Gastrocnemius medialis (tissue), 4 donors: ENCODE measurements around the gene RSF1. TPM values are rescaled to one million over a fixed set of nuclear protein-coding genes. Genes with fewer than 3 reads are reported as not detected.

Source experiments
- ATAC-seq, 2 donors: fragments of 150-250 bp; one replicate each; pipeline ENCODE4 v1.9.1; 2016
- DNase-seq, 2 donors: peaks; one replicate each; pipeline ENCODE4 v3.0.0-alpha.2; 2019
- H3K27ac ChIP-seq, 4 donors: fragments of 200-600 bp; sonication (generic); 1 replicate in 1 of 4; 2 replicates in 3 of 4; pipeline ENCODE4 v1.5.1; 2016 to 2018; ENCODE audit warnings: mild to moderate bottlenecking in 2 of 4, moderate library complexity in 1 of 4
- H3K27me3 ChIP-seq, 3 donors: fragments of 200-600 bp; sonication (generic) in 2 of 3; 1 replicate in 1 of 3; 2 replicates in 2 of 3; pipeline versions ENCODE4 v1.5.1 to v1.6.0; 2016 to 2019; ENCODE audit warnings: mild to moderate bottlenecking in 1 of 3, moderate library complexity in 1 of 3
- H3K36me3 ChIP-seq, 2 donors: fragments of 200-600 bp; sonication (generic) in 1 of 2; one replicate each; pipeline ENCODE4 v1.5.1; 2017 to 2018
- H3K4me1 ChIP-seq, 2 donors: fragments of 200-600 bp; sonication (generic) in 1 of 2; one replicate each; pipeline ENCODE4 v1.5.1; 2016 to 2017; ENCODE audit warnings: mild to moderate bottlenecking in 2 of 2
- H3K4me3 ChIP-seq, 4 donors: fragments of 200-600 bp; sonication (generic) in 3 of 4; 1 replicate in 1 of 4; 2 replicates in 3 of 4; pipeline ENCODE4 v1.5.1; 2016 to 2019; ENCODE audit warnings: mild to moderate bottlenecking in 2 of 4
- H3K9me3 ChIP-seq, 3 donors: fragments of 200-600 bp; sonication (generic) in 2 of 3; 1 replicate in 1 of 3; 2 replicates in 2 of 3; pipeline ENCODE4 v1.5.1; 2016 to 2019
- CTCF ChIP-seq, 5 experiments: fragments of 450-650 bp in 3 of 5; fragments of 200-600 bp in 2 of 5; sonication (generic) in 2 of 5; IDR thresholded peaks in 4 of 5; conservative IDR thresholded peaks in 1 of 5; 1 replicate in 4 of 5; 2 replicates in 1 of 5; pipeline ENCODE4 v1.5.1; 2016 to 2019; ENCODE audit warnings: antibody characterized with exemption in 5 of 5, mild to moderate bottlenecking in 3 of 5, moderate library complexity in 3 of 5
- POLR2A ChIP-seq, 2 donors: fragments of 450-650 bp; IDR thresholded peaks; one replicate each; pipeline ENCODE4 v1.6.1; 2017; ENCODE audit warnings: antibody characterized with exemption in 2 of 2, mild to moderate bottlenecking in 2 of 2, moderate library complexity in 2 of 2
- in situ Hi-C, 4 donors: fragments of 200-750 bp; cut with MboI; loops; one replicate each; pipeline versions ENCODE4 v1.15.0 to v1.8.0; 2017; ENCODE audit warnings: low sequenced_read_pairs in 4 of 4
- intact Hi-C: fragments of 100-400 bp; cut with DNase I; formaldehyde crosslinking; loops from one replicate; pipeline ENCODE4 v1.15.1; 2023; ENCODE audit warnings: low total_unique reads
- total RNA-seq, 4 donors: library from RNA; depleted of rRNA; stranded (reverse); fragments of >200 nt; gene quantifications; one replicate each; pipeline versions ENCODE4 v1.1.0 to v1.2.3, GENCODE V29; 2016

Gene RSF1
- total RNA-seq, 4 donors from 2014 or later = 17.9 to 48.4 (median 45.7) TPM

GRCh38 chr11:77819411-77819920, 1.1 kb downstream of the RSF1 start:
- peaks cover 53% of the 10 kb centered on the region in 2 donors for H3K4me1 ChIP-seq
- DNase-seq (peak; percentile 78 to 83), ATAC-seq (peak; percentile 43 to 64)
- H3K9me3 ChIP-seq = no peaks in the 10 kb centered on the region
- peak overlapping the region; percentile 98 to 99 (median 99) for H3K27ac ChIP-seq
- H3K4me3 ChIP-seq = peak overlapping the region; percentile 92 to 97 (median 96)
- H3K27me3 ChIP-seq = no peaks in the 10 kb centered on the region
- in situ Hi-C loops (loop anchor here in 2 of 4 donors (10.0 to 25.0 kb wide), 2 partner anchors 168 to 175 kb away; partner anchors contain the start of gene INTS4 (in 2 of the 2)), intact Hi-C loops (no loop called here)
- no peaks in the 10 kb centered on the region for H3K36me3 ChIP-seq
- TF ChIP-seq CTCF (IDR thresholded peaks at IDR 0.05 in 4 of 5, conservative IDR thresholded peaks at IDR 0.05 in 1 of 5) (peak in 1 of 5 experiments; percentile 38), POLR2A (IDR thresholded peaks at IDR 0.05) (peak; percentile 64 to 84)

GRCh38 chr11:77815459-77815858, 5.1 kb downstream of the RSF1 start:
- no peaks in the 10 kb centered on the region for H3K9me3 ChIP-seq
- no peak for TF ChIP-seq CTCF (IDR thresholded peaks at IDR 0.05 in 4 of 5, conservative IDR thresholded peaks at IDR 0.05 in 1 of 5)
- no peak for TF ChIP-seq POLR2A (IDR thresholded peaks at IDR 0.05)
- H3K27me3 ChIP-seq = no peaks in the 10 kb centered on the region
- ATAC-seq (no peak), DNase-seq (no peak)
- no peak overlapping the region for H3K4me3 ChIP-seq
- in situ Hi-C loops (loop anchor here in 2 of 4 donors (10.0 to 25.0 kb wide), 2 partner anchors 172 to 179 kb away; partner anchors contain the start of gene INTS4 (in 2 of the 2)), intact Hi-C loops (no loop called here)
- H3K36me3 ChIP-seq = no peaks in the 10 kb centered on the region
- peaks cover 27 to 32% of the 10 kb centered on the region in 2 donors for H3K4me1 ChIP-seq
- no peak overlapping the region for H3K27ac ChIP-seq

GRCh38 chr11:77814848-77815247, 5.7 kb downstream of the RSF1 start:
- peaks cover 30 to 32% of the 10 kb centered on the region in 2 donors for H3K4me1 ChIP-seq
- in situ Hi-C loops = loop anchor here in 2 of 4 donors (10.0 to 25.0 kb wide), 2 partner anchors 172 to 180 kb away; partner anchors contain the start of gene INTS4 (in 2 of the 2)

GRCh38 chr11:77813256-77813655, 7.3 kb downstream of the RSF1 start:
- Histone ChIP-seq H3K4me1 (peaks cover 24 to 30% of the 10 kb centered on the region in 2 donors), H3K9me3 (no peaks in the 10 kb centered on the region), H3K27ac (no peak overlapping the region), H3K36me3 (no peaks in the 10 kb centered on the region), H3K4me3 (no peak overlapping the region), H3K27me3 (no peaks in the 10 kb centered on the region)
- DNase-seq = no peak
- in situ Hi-C loops = loop anchor here in 2 of 4 donors (10.0 to 25.0 kb wide), 2 partner anchors 174 to 182 kb away; partner anchors contain the start of gene INTS4 (in 2 of the 2)
- ATAC-seq = no peak
- intact Hi-C loops = no loop called here
- TF ChIP-seq POLR2A (IDR thresholded peaks at IDR 0.05) (no peak), CTCF (IDR thresholded peaks at IDR 0.05 in 4 of 5, conservative IDR thresholded peaks at IDR 0.05 in 1 of 5) (no peak)

More at GRCh38 chr11:77814848-77815247, 5.7 kb downstream of the RSF1 start:
- H3K36me3 ChIP-seq = no peaks in the 10 kb centered on the region
- no peaks in the 10 kb centered on the region for H3K9me3 ChIP-seq
- H3K4me3 ChIP-seq = no peak overlapping the region
- no peak for DNase-seq
- intact Hi-C loops = no loop called here
- no peak overlapping the region for H3K27ac ChIP-seq
- no peaks in the 10 kb centered on the region for H3K27me3 ChIP-seq
- TF ChIP-seq POLR2A (IDR thresholded peaks at IDR 0.05) (no peak), CTCF (IDR thresholded peaks at IDR 0.05 in 4 of 5, conservative IDR thresholded peaks at IDR 0.05 in 1 of 5) (no peak)
- ATAC-seq = no peak
